ENCODE results near the gene PDXDC1.
A peak's percentile ranks its signal among the peaks of the same experiment; 100 is the strongest.
"Not testable (repeated sequence)": the region's sequence is repeated elsewhere in the genome, so short reads cannot be mapped to it uniquely, and the experiment has no call there.

Gene PDXDC1

GRCh38 chr16:14974656-14975417, at the start of gene PDXDC1:
TSS of gene PDXDC1 (plus strand) at chr16:14975026. CDS start at chr16:14975200, 174 bp downstream.
- DNase-seq (ENCODE audit: low read depth, low spot score): peak; percentile 16
- POLR2A ChIA-PET, CTCF ChIA-PET: not testable (repeated sequence)
- H3K4me3 ChIP-seq (ENCODE audit: low read depth, low read length): peak within 1 kb of the TSS; percentile 87

GRCh38 chr16:14928064-14928714, 46.6 kb upstream of the PDXDC1 start:
- H3K4me3 ChIP-seq (ENCODE audit: low read depth, low read length); DNase-seq (ENCODE audit: low read depth, low spot score); POLR2A ChIA-PET; CTCF ChIA-PET: not testable (repeated sequence)

DNA sequence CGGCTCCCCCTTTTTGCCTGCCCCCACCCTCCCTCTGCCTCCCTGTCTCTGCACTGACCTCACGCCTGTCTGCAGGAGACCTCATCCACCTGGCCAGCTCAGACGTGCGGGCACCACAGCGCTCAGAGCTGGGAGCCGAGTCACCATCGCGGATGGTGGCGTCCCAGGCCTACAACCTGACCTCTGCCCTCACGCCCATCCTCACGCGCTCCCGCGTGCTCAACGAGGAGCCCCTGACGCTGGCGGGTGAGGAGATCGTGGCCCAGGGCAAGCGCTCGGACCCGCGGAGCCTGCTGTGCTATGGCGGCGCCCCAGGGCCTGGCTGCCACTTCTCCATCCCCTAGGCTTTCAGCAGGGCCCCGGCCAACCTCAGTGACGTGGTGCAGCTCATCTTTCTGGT, 45.6 kb upstream of the PDXDC1 start:
- DNase-seq (ENCODE audit: low read depth, low spot score); CTCF ChIA-PET; POLR2A ChIA-PET; H3K4me3 ChIP-seq (ENCODE audit: low read depth, low read length): not testable (repeated sequence)

DNA sequence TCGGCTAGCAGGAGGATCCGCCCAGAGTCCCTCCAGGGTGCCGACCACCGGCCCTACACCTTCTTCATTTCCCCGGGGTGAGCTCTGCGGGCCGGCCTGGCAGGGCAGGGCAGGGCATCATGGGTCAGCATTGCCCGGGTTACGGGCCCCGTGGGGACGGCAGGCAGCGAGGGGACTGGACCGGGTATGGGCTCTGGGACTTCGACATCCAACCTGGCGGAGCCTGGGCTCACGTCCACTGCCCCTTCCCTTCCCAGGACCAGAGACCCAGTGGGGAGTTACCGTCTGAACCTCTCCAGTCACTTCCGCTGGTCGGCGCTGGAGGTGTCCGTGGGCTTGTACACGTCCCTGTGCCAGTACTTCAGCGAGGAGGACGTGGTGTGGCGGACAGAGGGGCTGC, 44.6 kb upstream of the PDXDC1 start:
- POLR2A ChIA-PET; H3K4me3 ChIP-seq (ENCODE audit: low read depth, low read length); CTCF ChIA-PET; DNase-seq (ENCODE audit: low read depth, low spot score): not testable (repeated sequence)

DNA sequence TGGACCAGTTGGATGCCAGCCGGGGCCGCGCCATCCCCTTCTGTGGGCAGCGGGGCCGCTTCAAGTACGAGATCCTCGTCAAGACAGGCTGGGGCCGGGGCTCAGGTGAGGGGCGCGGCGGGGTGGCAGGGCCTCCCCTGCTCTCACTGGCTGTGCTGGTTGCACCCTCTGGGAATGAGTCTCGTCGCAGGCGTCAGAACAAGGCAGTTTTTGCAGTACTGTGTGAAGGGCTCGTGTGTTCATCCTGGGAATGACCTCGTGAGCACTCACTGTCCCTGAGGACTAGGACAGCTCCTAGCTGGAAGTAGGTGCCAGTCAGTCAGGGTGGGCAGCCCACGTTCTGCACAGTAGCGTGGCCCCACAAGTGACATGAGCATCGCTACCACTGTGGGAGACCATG, 43.9 kb upstream of the PDXDC1 start:
- H3K4me3 ChIP-seq (ENCODE audit: low read depth, low read length); POLR2A ChIA-PET; DNase-seq (ENCODE audit: low read depth, low spot score); CTCF ChIA-PET: not testable (repeated sequence)

- CTCF ChIA-PET; DNase-seq (ENCODE audit: low read depth, low spot score); POLR2A ChIA-PET; H3K4me3 ChIP-seq (ENCODE audit: low read depth, low read length): not testable (repeated sequence)
These were observed 42.0 kb upstream of the PDXDC1 start for GRCh38 chr16:14932581-14933375.

DNA sequence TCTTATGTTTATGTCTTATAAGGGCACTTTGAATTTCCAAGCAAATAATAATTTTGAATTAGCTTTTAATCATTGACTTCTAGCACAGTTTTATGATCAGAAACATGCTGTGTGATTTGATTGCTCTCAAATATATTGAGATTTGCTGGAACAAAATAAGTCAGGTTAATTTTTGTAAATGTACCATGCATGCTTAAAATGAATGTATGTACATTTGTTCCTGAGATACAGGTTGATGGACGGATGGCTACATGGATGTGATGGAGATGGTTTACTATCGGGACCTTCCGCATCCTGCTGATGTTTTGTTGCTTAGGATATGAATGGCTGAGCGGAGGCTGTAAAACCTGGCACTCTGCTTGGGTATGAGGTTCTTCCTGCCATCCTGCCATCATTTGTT, 37.7 kb upstream of the PDXDC1 start, which contains the start of gene NPIPA1:
NPIPA1 (plus strand) TSS at position 301 of the 400 bp plus-strand sequence; CDS start at position 301, 0 bp downstream.
- POLR2A ChIA-PET, CTCF ChIA-PET: not testable (repeated sequence)

DNA sequence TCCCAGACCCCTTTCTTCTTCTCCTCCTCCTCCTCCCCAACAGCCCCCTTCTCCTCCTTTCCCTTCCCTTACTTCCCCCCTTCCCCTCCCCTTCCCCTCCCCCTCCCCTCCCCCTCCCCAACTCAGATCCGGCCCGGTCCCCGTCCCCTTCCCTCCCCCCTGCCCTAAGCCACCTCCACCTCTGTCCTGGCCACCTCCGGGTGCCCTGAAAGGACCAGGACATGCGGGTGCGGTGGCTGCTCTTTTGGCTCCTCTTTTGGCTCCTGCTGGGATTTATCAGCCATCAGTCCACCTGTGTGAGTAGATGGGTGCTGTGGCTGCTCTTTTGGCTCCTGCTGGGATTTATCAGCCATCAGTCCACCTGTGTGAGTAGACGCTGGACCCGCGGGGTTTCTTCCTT, 36.8 kb upstream of the PDXDC1 start:
- POLR2A ChIA-PET; H3K4me3 ChIP-seq (ENCODE audit: low read depth, low read length); DNase-seq (ENCODE audit: low read depth, low spot score); CTCF ChIA-PET: not testable (repeated sequence)

More for the DNA sequence above, 37.7 kb upstream of the PDXDC1 start, which contains the start of gene NPIPA1:
- DNase-seq (ENCODE audit: low read depth, low spot score); H3K4me3 ChIP-seq (ENCODE audit: low read depth, low read length): not testable (repeated sequence)

GRCh38 chr16:14942686-14943085, 32.1 kb upstream of the PDXDC1 start:
- CTCF ChIA-PET; POLR2A ChIA-PET; H3K4me3 ChIP-seq (ENCODE audit: low read depth, low read length); DNase-seq (ENCODE audit: low read depth, low spot score): not testable (repeated sequence)

GRCh38 chr16:14955546-14956231, 19.1 kb upstream of the PDXDC1 start:
- no peak overlapping the region for H3K4me3 ChIP-seq (ENCODE audit: low read depth, low read length)
- ChIA-PET CTCF (no interaction called here), POLR2A (no interaction called here)
- no peak for TF ChIP-seq CTCF (IDR thresholded peaks at IDR 0.05; ENCODE audit: insufficient read depth, low read length, missing control alignments)
- DNase-seq (ENCODE audit: low read depth, low spot score): no peak

All from AG04449 (cell line).